ENCODE measurements around the gene IRX2. TPM values are rescaled to one million over a fixed set of nuclear protein-coding genes. Genes with fewer than 3 reads are reported as not detected.

The IRX2 gene
- total RNA-seq, 2 donors from 2014 or later = 0.12 TPM; not detected in 1

- Histone ChIP-seq H3K36me3 (no peaks in the 10 kb centered on the region), H3K27ac (no peak overlapping the region), H3K27me3 (no peaks in the 10 kb centered on the region), H3K4me3 (no peak overlapping the region), H3K9ac (ENCODE audit: low read depth in 2 of 2, low read length in 2 of 2) (no peak overlapping the region), H3K9me3 (no peaks in the 10 kb centered on the region), H3K4me1 (no peaks in the 10 kb centered on the region)
- no peak for DNase-seq
- TF ChIP-seq CTCF (IDR thresholded peaks at IDR 0.05) = no peak
- intact Hi-C loops (cut with DNase I) = no loop called here
Measured at GRCh38 chr5:2704111-2704510, 47.4 kb downstream of the IRX2 start.

- TF ChIP-seq CTCF (IDR thresholded peaks at IDR 0.05) = no peak
- H3K4me1 ChIP-seq = no peaks in the 10 kb centered on the region
- no peaks in the 10 kb centered on the region for H3K27me3 ChIP-seq
- no peak overlapping the region for H3K27ac ChIP-seq
- intact Hi-C loops (cut with DNase I) = no loop called here
- H3K36me3 ChIP-seq = no peaks in the 10 kb centered on the region
- DNase-seq = no peak
- H3K4me3 ChIP-seq = no peak overlapping the region
- no peaks in the 10 kb centered on the region for H3K9me3 ChIP-seq
- no peak overlapping the region for H3K9ac ChIP-seq (ENCODE audit: low read depth in 2 of 2, low read length in 2 of 2)
Measured at GRCh38 chr5:2703615-2704014, 47.9 kb downstream of the IRX2 start.

- no peaks in the 10 kb centered on the region for H3K4me1 ChIP-seq
- intact Hi-C loops (cut with DNase I) = no loop called here
- H3K27me3 ChIP-seq = no peaks in the 10 kb centered on the region
- no peak overlapping the region for H3K27ac ChIP-seq
- H3K4me3 ChIP-seq = no peak overlapping the region
- no peaks in the 10 kb centered on the region for H3K9me3 ChIP-seq
- no peak for TF ChIP-seq CTCF (IDR thresholded peaks at IDR 0.05)
- H3K36me3 ChIP-seq = no peaks in the 10 kb centered on the region
- no peak overlapping the region for H3K9ac ChIP-seq (ENCODE audit: low read depth in 2 of 2, low read length in 2 of 2)
- DNase-seq = no peak
Measured at GRCh38 chr5:2703041-2703440, 48.4 kb downstream of the IRX2 start.

- H3K27me3 ChIP-seq = no peaks in the 10 kb centered on the region
- H3K9ac ChIP-seq (ENCODE audit: low read depth in 2 of 2, low read length in 2 of 2) = no peak overlapping the region
- intact Hi-C loops (cut with DNase I) = no loop called here
- H3K9me3 ChIP-seq = no peaks in the 10 kb centered on the region
- H3K27ac ChIP-seq = no peak overlapping the region
- no peak for DNase-seq
- H3K4me3 ChIP-seq = no peak overlapping the region
- no peaks in the 10 kb centered on the region for H3K4me1 ChIP-seq
- no peaks in the 10 kb centered on the region for H3K36me3 ChIP-seq
- TF ChIP-seq CTCF (IDR thresholded peaks at IDR 0.05) = no peak
Measured at GRCh38 chr5:2702096-2702879, 49.2 kb downstream of the IRX2 start.

- Histone ChIP-seq H3K9ac (ENCODE audit: low read depth in 2 of 2, low read length in 2 of 2) (no peak overlapping the region), H3K4me3 (no peak overlapping the region), H3K9me3 (no peaks in the 10 kb centered on the region), H3K27ac (no peak overlapping the region), H3K36me3 (no peaks in the 10 kb centered on the region), H3K4me1 (no peaks in the 10 kb centered on the region), H3K27me3 (no peaks in the 10 kb centered on the region)
- no peak for DNase-seq
- TF ChIP-seq CTCF (IDR thresholded peaks at IDR 0.05) = no peak
- intact Hi-C loops (cut with DNase I) = no loop called here
Measured at GRCh38 chr5:2701592-2701991, 49.9 kb downstream of the IRX2 start.
